IMR-90 (cell line): ENCODE data around the gene DNM3.

Source experiments
- BHLHE40 ChIP-seq: fragments of 150-350 bp; IDR thresholded peaks from 2 replicates; pipeline ENCODE4 v1.6.1; 2016; ENCODE audit warnings: mild to moderate bottlenecking, low read depth, low read length
- CEBPB ChIP-seq: IDR thresholded peaks from 2 replicates; pipeline ENCODE4 v1.6.1; 2012; ENCODE audit warnings: low read depth, low read length, improper control_type of control experiment
- CHD1 ChIP-seq: IDR thresholded peaks from 2 replicates; pipeline ENCODE4 v1.6.1; 2012; ENCODE audit warnings: low read depth, low read length, improper control_type of control experiment
- CTCF ChIP-seq: conservative IDR thresholded peaks from 2 replicates; pipeline ENCODE4 v1.5.1; 2012; ENCODE audit warnings: mild to moderate bottlenecking, low read depth, low read length, improper control_type of control experiment
- POLR2A ChIP-seq: IDR thresholded peaks from 2 replicates; pipeline ENCODE4 v1.6.1; 2012; ENCODE audit warnings: mild to moderate bottlenecking, low read depth, low read length
- SMC3 ChIP-seq: fragments of 150-350 bp; IDR thresholded peaks from 2 replicates; pipeline ENCODE4 v1.6.1; 2016; ENCODE audit warnings: low read depth, mild to moderate bottlenecking, antibody characterized with exemption, low read length, moderate library complexity
- USF2 ChIP-seq: fragments of 150-350 bp; IDR thresholded peaks from 2 replicates; pipeline ENCODE4 v1.6.1; 2017; ENCODE audit warnings: mild to moderate bottlenecking, antibody characterized with exemption, low read length, low read depth

GRCh38 chr1:172118618-172119017 lies 277.3 kb downstream of the DNM3 start:
- TF ChIP-seq POLR2A (no peak), CTCF (no peak), SMC3 (no peak), USF2 (no peak), CEBPB (no peak), CHD1 (no peak), BHLHE40 (no peak)
